H9 (cell line): ENCODE data around the gene CTNS. TPM values are rescaled to one million over a fixed set of nuclear protein-coding genes. Genes with fewer than 3 reads are reported as not detected.

Experiments used
- DNase-seq: peaks from one replicate; pipeline ENCODE4 v3.0.0-alpha.2; 2017
- H2AFZ ChIP-seq: one replicate; pipeline ENCODE4 v1.6.1; 2013; ENCODE audit warnings: mild to moderate bottlenecking, low read length, control low read depth, moderate library complexity
- H2AK5ac ChIP-seq: 2 replicates; pipeline ENCODE4 v1.6.1; 2013; ENCODE audit warnings: low read length, control low read depth, mixed read lengths; ENCODE audit not compliant: insufficient read length
- H2BK120ac ChIP-seq: one replicate; pipeline ENCODE4 v1.6.1; 2013; ENCODE audit warnings: low read depth, mild to moderate bottlenecking, low read length, control low read depth, inconsistent platforms; ENCODE audit not compliant: poor library complexity, severe bottlenecking
- H2BK12ac ChIP-seq: 2 replicates; pipeline ENCODE4 v1.6.1; 2013; ENCODE audit warnings: low read length, control low read depth, mixed read lengths, low read depth; ENCODE audit not compliant: insufficient read length
- H2BK15ac ChIP-seq: 2 replicates; pipeline ENCODE4 v1.6.1; 2013; ENCODE audit warnings: low read depth, low read length, control low read depth
- H2BK20ac ChIP-seq: one replicate; pipeline ENCODE4 v1.6.1; 2013; ENCODE audit warnings: low read depth, mild to moderate bottlenecking, low read length, control low read depth, inconsistent platforms; ENCODE audit not compliant: poor library complexity, severe bottlenecking
- H2BK5ac ChIP-seq: 2 replicates; pipeline ENCODE4 v1.6.1; 2013; ENCODE audit warnings: low read length, control low read depth, mixed read lengths; ENCODE audit not compliant: insufficient read length
- H3K14ac ChIP-seq: 2 replicates; pipeline ENCODE4 v1.6.1; 2013; ENCODE audit warnings: low read length, control low read depth; ENCODE audit not compliant: insufficient read depth
- H3K18ac ChIP-seq: 2 replicates; pipeline ENCODE4 v1.6.1; 2013; ENCODE audit warnings: low read depth, mild to moderate bottlenecking, mixed read lengths, low read length, control low read depth; ENCODE audit not compliant: insufficient read length
- H3K23ac ChIP-seq: 2 replicates; pipeline ENCODE4 v1.6.1; 2013; ENCODE audit warnings: low read length, control low read depth, mixed read lengths, low read depth; ENCODE audit not compliant: insufficient read length
- H3K23me2 ChIP-seq: 2 replicates; pipeline ENCODE4 v1.6.1; 2013; ENCODE audit warnings: low read depth, mild to moderate bottlenecking, mixed read lengths, low read length, control low read depth; ENCODE audit not compliant: insufficient read length, poor library complexity, severe bottlenecking
- H3K27ac ChIP-seq: 2 replicates; pipeline ENCODE4 v1.5.1; 2013; ENCODE audit warnings: low read length, control low read depth, mixed read lengths, low read depth; ENCODE audit not compliant: insufficient read length
- H3K27me3 ChIP-seq: 2 replicates; pipeline ENCODE4 v1.6.1; 2013; ENCODE audit warnings: low read length, control low read depth, inconsistent platforms; ENCODE audit not compliant: insufficient read depth
- H3K4ac ChIP-seq: 2 replicates; pipeline ENCODE4 v1.6.1; 2013; ENCODE audit warnings: low read depth, mild to moderate bottlenecking, control low read depth, inconsistent platforms, low read length, moderate library complexity
- H3K4me1 ChIP-seq: 2 replicates; pipeline ENCODE4 v1.6.1; 2013; ENCODE audit warnings: low read length, control low read depth, inconsistent platforms; ENCODE audit not compliant: insufficient read depth
- H3K4me2 ChIP-seq: 2 replicates; pipeline ENCODE4 v1.6.1; 2013; ENCODE audit warnings: low read length, control low read depth, mixed read lengths; ENCODE audit not compliant: insufficient read length, insufficient read depth
- H3K56ac ChIP-seq: 2 replicates; pipeline ENCODE4 v1.6.1; 2013; ENCODE audit warnings: low read depth, mild to moderate bottlenecking, mixed read lengths, low read length, control low read depth; ENCODE audit not compliant: insufficient read length
- H3K79me1 ChIP-seq: 2 replicates; pipeline ENCODE4 v1.6.1; 2013; ENCODE audit warnings: low read depth, mild to moderate bottlenecking, moderate library complexity, low read length, control low read depth, inconsistent platforms; ENCODE audit not compliant: insufficient read depth, poor library complexity, severe bottlenecking
- H3K79me2 ChIP-seq: 2 replicates; pipeline ENCODE4 v1.6.1; 2013; ENCODE audit warnings: low read length, control low read depth, inconsistent platforms; ENCODE audit not compliant: insufficient read depth
- H3K9ac ChIP-seq: 2 replicates; pipeline ENCODE4 v1.6.1; 2013; ENCODE audit warnings: low read length, control low read depth, mixed read lengths; ENCODE audit not compliant: insufficient read length; ENCODE audit errors: extremely low read depth
- H3K9me3 ChIP-seq: one replicate; pipeline ENCODE4 v1.6.1; 2013; ENCODE audit warnings: low read depth, low read length, inconsistent platforms; ENCODE audit not compliant: control insufficient read depth
- H3T11ph ChIP-seq: one replicate; pipeline ENCODE4 v1.6.1; 2013; ENCODE audit warnings: mild to moderate bottlenecking, low read length, control low read depth, inconsistent platforms
- H4K20me1 ChIP-seq: one replicate; pipeline ENCODE4 v1.6.1; 2013; ENCODE audit not compliant: control insufficient read depth, insufficient read length, insufficient read depth
- H4K5ac ChIP-seq: 2 replicates; pipeline ENCODE4 v1.6.1; 2013; ENCODE audit warnings: low read depth, mild to moderate bottlenecking, mixed read lengths, low read length, control low read depth; ENCODE audit not compliant: insufficient read length
- H4K8ac ChIP-seq: replicated peaks from 2 replicates; pipeline ENCODE4 v1.6.1; 2013; ENCODE audit warnings: low read length, control low read depth, mixed read lengths, low read depth; ENCODE audit not compliant: insufficient read length
- H4K91ac ChIP-seq: 2 replicates; pipeline ENCODE4 v1.6.1; 2013; ENCODE audit warnings: low read depth, mild to moderate bottlenecking, moderate library complexity, mixed read lengths, low read length, control low read depth; ENCODE audit not compliant: insufficient read length
- H3K27ac Mint-ChIP-seq, 3 experiments: 2 replicates in 2 of 3; 3 replicates in 1 of 3; pipeline ENCODE4 v1.8.0; 2020 to 2021; ENCODE audit warnings: mixed read lengths in 3 of 3, mild to moderate bottlenecking in 1 of 3, moderate library complexity in 1 of 3
- H3K27me3 Mint-ChIP-seq: 2 replicates; pipeline ENCODE4 v1.8.0; 2021; ENCODE audit warnings: low read depth, mild to moderate bottlenecking, moderate library complexity, mixed read lengths
- H3K36me3 Mint-ChIP-seq, 3 experiments: 2 replicates in 2 of 3; 3 replicates in 1 of 3; pipeline ENCODE4 v1.8.0; 2020 to 2021; ENCODE audit warnings: low read depth in 3 of 3, mixed read lengths in 3 of 3; ENCODE audit not compliant: insufficient read depth in 1 of 3
- H3K4me1 Mint-ChIP-seq, 2 experiments: 2 replicates each; pipeline ENCODE4 v1.8.0; 2020; ENCODE audit warnings: mixed read lengths in 2 of 2
- H3K4me3 Mint-ChIP-seq, 2 experiments: 2 replicates in 1 of 2; 3 replicates in 1 of 2; pipeline ENCODE4 v1.8.0; 2020 to 2021; ENCODE audit warnings: mild to moderate bottlenecking in 2 of 2, mixed read lengths in 2 of 2, moderate library complexity in 1 of 2
- H3K9me3 Mint-ChIP-seq, 2 experiments: 2 replicates in 1 of 2; 3 replicates in 1 of 2; pipeline ENCODE4 v1.8.0; 2020; ENCODE audit warnings: mild to moderate bottlenecking in 2 of 2, mixed read lengths in 2 of 2, moderate library complexity in 1 of 2
- CTCF ChIP-seq: fragments of 200-600 bp; sonication (generic); conservative IDR thresholded peaks from 3 replicates; pipeline ENCODE4 v1.8.0; 2021; ENCODE audit warnings: antibody characterized with exemption, mild to moderate bottlenecking
- WGBS: extraction: QIAGEN DNeasy Blood & Tissue Kit; methylation state at CpG from one replicate; pipeline ENCODE4 v1.1.7; 2013; ENCODE audit warnings: missing lambda C conversion rate, low lambda C conversion rate, mixed read lengths; ENCODE audit not compliant: insufficient read length; ENCODE audit errors: extremely low coverage; 5-methylcytosine and 5-hydroxymethylcytosine counted together
- long read RNA-seq: library from polyadenylated mRNA; unstranded; transcript quantifications from one replicate; pipeline ENCODE4 v2.0.0, GENCODE V29; 2020
- total RNA-seq: library from RNA; stranded (reverse); gene quantifications from 2 replicates; pipeline ENCODE4 v1.2.1, GENCODE V29; 2021

Gene CTNS
- 12.4 and 12.8 TPM in 2 replicates for total RNA-seq
- long read RNA-seq, transcript CTNS-201 (12 exons, 2,866 nt) = major isoform, 63 of 148 reads
- long read RNA-seq, partial matches to known transcripts = 9 of 148 reads
- long read RNA-seq, other reads (novel, unspliced or antisense) = 75 of 148 reads

- no peak within 1 kb of the TSS for H3K23ac ChIP-seq
- H4K8ac ChIP-seq = no peak within 1 kb of the TSS
- no peak within 1 kb of the TSS for H3K27ac ChIP-seq
- no peak within 1 kb of the TSS for H2BK20ac ChIP-seq
- H3K27me3 ChIP-seq = no peaks in the 10 kb centered on the region
- WGBS = no CpG with 5 or more reads among the region's 68 CpGs
- TF ChIP-seq CTCF = no peak
- no peak within 1 kb of the TSS for H2BK5ac ChIP-seq
- Mint-ChIP-seq H3K27me3 (no peaks in the 10 kb centered on the region), H3K4me1 (peaks cover 20 to 25% of the 10 kb centered on the region in 2 experiments), H3K4me3 (peak within 1 kb of the TSS; percentile 96 to 98), H3K36me3 (peaks cover 7 to 30% (median 28%) of the 10 kb centered on the region in 3 experiments), H3K27ac (peak within 1 kb of the TSS; percentile 99 to 100 (median 99)), H3K9me3 (no peaks in the 10 kb centered on the region)
- no peaks in the 10 kb centered on the region for H3K9me3 ChIP-seq
- peaks cover 7% of the 10 kb centered on the region; the same call in 1 of the 2 replicates for H3K79me2 ChIP-seq
- peak within 1 kb of the TSS; percentile 86 for H3K4me2 ChIP-seq
- H3K56ac ChIP-seq = no peak within 1 kb of the TSS
- H2BK120ac ChIP-seq = no peak within 1 kb of the TSS
- no peak within 1 kb of the TSS for H2AFZ ChIP-seq
- H2AK5ac ChIP-seq = no peak within 1 kb of the TSS
- peak; percentile 99 for DNase-seq
- no peak within 1 kb of the TSS for H3T11ph ChIP-seq
- H2BK15ac ChIP-seq = no peak within 1 kb of the TSS
- peak within 1 kb of the TSS; percentile 98 for H3K18ac ChIP-seq
- H3K4ac ChIP-seq = no peak within 1 kb of the TSS
- no peak within 1 kb of the TSS for H2BK12ac ChIP-seq
- H3K14ac ChIP-seq = peak within 1 kb of the TSS; percentile 96
- peak within 1 kb of the TSS; percentile 76 for H3K9ac ChIP-seq
- H3K23me2 ChIP-seq = peaks cover 11% of the 10 kb centered on the region
- H4K5ac ChIP-seq = no peak within 1 kb of the TSS
- H4K20me1 ChIP-seq = no peaks in the 10 kb centered on the region
- H3K4me1 ChIP-seq = no peaks in the 10 kb centered on the region
- peaks cover 9% of the 10 kb centered on the region for H3K79me1 ChIP-seq
- no peak within 1 kb of the TSS for H4K91ac ChIP-seq
Observed at GRCh38 chr17:3636154-3636907, at the start of gene CTNS, which contains the start of gene SHPK. Gene CTNS (plus strand): TSS chr17:3636760. CDS start chr17:3640207, 3,447 bp downstream. Gene SHPK (minus strand): TSS chr17:3636250. CDS start chr17:3636219, 31 bp downstream.
